ENCODE measurements around the gene ZBTB7C. TPM values are rescaled to one million over a fixed set of nuclear protein-coding genes. Genes with fewer than 3 reads are reported as not detected.

ZBTB7C gene
- total RNA-seq, 3 donors from 2014 or later: 5.6 to 26.5 (median 6.1) TPM

GRCh38 chr18:48122816-48123215 is 286.4 kb downstream of the ZBTB7C start:
- H3K36me3 ChIP-seq: no peaks in the 10 kb centered on the region
- intact Hi-C loops (cut with DNase I; ENCODE audit: low total_unique reads): no loop called here
- H3K9me3 ChIP-seq: no peaks in the 10 kb centered on the region
- H3K4me3 ChIP-seq: no peak overlapping the region
- no peaks in the 10 kb centered on the region for H3K27me3 ChIP-seq
- TF ChIP-seq POLR2AphosphoS5 (IDR thresholded peaks at IDR 0.05) (no peak), CTCF (IDR thresholded peaks at IDR 0.05) (no peak), POLR2A (IDR thresholded peaks at IDR 0.05) (no peak)
- no peak for DNase-seq (ENCODE audit: low spot score in 2 of 2)
- peaks cover 7% of the 10 kb centered on the region in 2 donors for H3K4me1 ChIP-seq
- H3K27ac ChIP-seq: peak overlapping the region; percentile 12 to 21

GRCh38 chr18:48122376-48122775 is 286.8 kb downstream of the ZBTB7C start:
- peaks cover 7% of the 10 kb centered on the region in 2 donors for H3K4me1 ChIP-seq
- H3K36me3 ChIP-seq: no peaks in the 10 kb centered on the region
- peak overlapping the region; percentile 12 to 21 for H3K27ac ChIP-seq
- no peaks in the 10 kb centered on the region for H3K27me3 ChIP-seq
- no peak for DNase-seq (ENCODE audit: low spot score in 2 of 2)
- TF ChIP-seq CTCF (IDR thresholded peaks at IDR 0.05) (no peak), POLR2A (IDR thresholded peaks at IDR 0.05) (no peak), POLR2AphosphoS5 (IDR thresholded peaks at IDR 0.05) (no peak)
- H3K4me3 ChIP-seq: no peak overlapping the region
- intact Hi-C loops (cut with DNase I; ENCODE audit: low total_unique reads): no loop called here
- H3K9me3 ChIP-seq: no peaks in the 10 kb centered on the region

GRCh38 chr18:48121752-48122151 is 287.4 kb downstream of the ZBTB7C start:
- H3K4me1 ChIP-seq: peaks cover 7% of the 10 kb centered on the region in 2 donors
- peak overlapping the region in 1 of 2 donors; percentile 33 for H3K27ac ChIP-seq
- H3K27me3 ChIP-seq: no peaks in the 10 kb centered on the region
- DNase-seq (ENCODE audit: low spot score in 2 of 2): no peak
- no peak for TF ChIP-seq CTCF (IDR thresholded peaks at IDR 0.05)
- TF ChIP-seq POLR2A (IDR thresholded peaks at IDR 0.05): no peak
- TF ChIP-seq POLR2AphosphoS5 (IDR thresholded peaks at IDR 0.05): no peak
- H3K36me3 ChIP-seq: no peaks in the 10 kb centered on the region
- intact Hi-C loops (cut with DNase I; ENCODE audit: low total_unique reads): no loop called here
- H3K4me3 ChIP-seq: no peak overlapping the region
- no peaks in the 10 kb centered on the region for H3K9me3 ChIP-seq

GRCh38 chr18:48119204-48119603 is 290.0 kb downstream of the ZBTB7C start:
- peak overlapping the region; percentile 80 to 85 for H3K27ac ChIP-seq
- no peak for TF ChIP-seq POLR2AphosphoS5 (IDR thresholded peaks at IDR 0.05)
- no peak for TF ChIP-seq POLR2A (IDR thresholded peaks at IDR 0.05)
- TF ChIP-seq CTCF (IDR thresholded peaks at IDR 0.05): peak in 1 of 3 donors; percentile 23
- peak in 1 of 2 donors; percentile 77 for DNase-seq (ENCODE audit: low spot score in 2 of 2)
- no peaks in the 10 kb centered on the region for H3K9me3 ChIP-seq
- no peaks in the 10 kb centered on the region for H3K27me3 ChIP-seq
- H3K36me3 ChIP-seq: no peaks in the 10 kb centered on the region
- H3K4me1 ChIP-seq: peaks cover 4 to 5% of the 10 kb centered on the region in 2 donors
- no peak overlapping the region for H3K4me3 ChIP-seq
- intact Hi-C loops (cut with DNase I; ENCODE audit: low total_unique reads): no loop called here

- intact Hi-C loops (cut with DNase I; ENCODE audit: low total_unique reads): no loop called here
- H3K27ac ChIP-seq: peak overlapping the region; percentile 57 to 70
- TF ChIP-seq POLR2AphosphoS5 (IDR thresholded peaks at IDR 0.05) (no peak), CTCF (IDR thresholded peaks at IDR 0.05) (no peak), POLR2A (IDR thresholded peaks at IDR 0.05) (no peak)
- H3K9me3 ChIP-seq: no peaks in the 10 kb centered on the region
- no peaks in the 10 kb centered on the region for H3K36me3 ChIP-seq
- H3K27me3 ChIP-seq: no peaks in the 10 kb centered on the region
- no peaks in the 10 kb centered on the region for H3K4me1 ChIP-seq
- peak in 1 of 2 donors; percentile 46 for DNase-seq (ENCODE audit: low spot score in 2 of 2)
- no peak overlapping the region for H3K4me3 ChIP-seq
Observed at GRCh38 chr18:48116873-48117630, 292.1 kb downstream of the ZBTB7C start.
